Stimulated activated CD4-positive, alpha-beta T cell treated with anti-CD3 and anti-CD28 coated beads, Interleukin-12 subunit alpha, Interleukin-12 subunit beta, amount 100 ng/mL, for 48 hours (primary cell): ENCODE results near the gene BABAM2.

Source experiments
- DNase-seq, 3 donors: peaks; one replicate each; pipeline ENCODE4 v3.0.0-alpha.2; 2020; ENCODE audit warnings: low read depth in 2 of 3, low spot score in 1 of 3

Gene BABAM2

DNA sequence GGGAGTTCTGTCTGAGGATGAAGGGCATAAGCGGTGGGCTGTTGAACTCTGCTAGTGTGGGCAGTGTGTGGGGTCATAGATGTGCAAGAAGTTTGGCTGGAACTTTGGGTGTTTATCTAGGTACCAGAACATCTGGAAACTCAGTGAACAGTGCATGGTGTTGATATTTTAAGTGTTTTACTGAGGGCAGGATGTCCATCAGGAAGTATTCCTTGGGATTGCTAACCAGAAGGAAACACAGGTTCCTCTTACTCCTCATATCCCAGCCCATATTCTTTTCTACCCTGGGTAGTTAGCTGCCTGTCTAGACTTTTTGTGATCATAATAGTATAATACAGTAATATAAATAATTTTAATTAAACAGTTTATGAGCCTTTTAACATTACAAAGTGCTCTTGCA is 15.5 kb downstream of the BABAM2 start:
- DNase-seq, result no peak

DNA sequence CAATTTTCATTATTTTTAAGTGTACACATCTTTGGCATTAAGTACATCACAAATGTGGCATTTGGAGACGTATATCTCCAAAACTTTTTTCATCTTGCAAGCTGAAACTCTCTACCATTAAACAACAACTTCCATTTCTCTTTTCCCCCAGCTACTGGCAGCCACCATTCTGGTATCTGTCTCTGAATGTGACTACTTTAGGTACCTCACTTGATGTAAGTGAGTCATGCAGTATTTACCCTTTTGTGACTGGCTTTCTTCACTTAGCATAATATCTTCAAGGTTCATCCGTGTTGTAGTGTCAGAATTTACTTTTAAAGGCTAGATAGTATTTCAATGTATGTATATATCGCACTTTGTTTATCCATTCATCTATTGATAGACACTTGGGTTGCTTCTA is 17.0 kb downstream of the BABAM2 start:
- no peak for DNase-seq

DNA sequence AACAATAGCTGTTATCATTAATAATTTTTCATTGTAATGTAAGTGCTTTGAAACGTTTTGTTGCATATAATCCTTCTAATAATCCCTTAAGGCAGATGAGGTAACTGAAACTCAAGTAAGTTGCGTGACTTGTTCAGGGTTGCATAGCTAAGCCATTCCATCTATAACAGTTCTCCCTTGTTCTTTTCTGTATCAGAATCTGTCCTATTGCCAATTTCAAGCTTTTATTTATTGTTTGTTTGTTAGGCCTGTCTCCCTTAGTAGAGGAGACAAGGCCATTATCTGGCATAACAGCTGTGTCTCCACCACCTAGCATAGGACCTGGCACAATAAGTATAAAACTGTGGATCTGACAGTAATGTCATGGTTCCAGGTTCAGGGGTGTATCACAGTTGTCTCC is 19.4 kb downstream of the BABAM2 start:
- no peak for DNase-seq

GRCh38 chr2:27911458-27912210 is 21.1 kb downstream of the BABAM2 start:
- no peak for DNase-seq

DNA sequence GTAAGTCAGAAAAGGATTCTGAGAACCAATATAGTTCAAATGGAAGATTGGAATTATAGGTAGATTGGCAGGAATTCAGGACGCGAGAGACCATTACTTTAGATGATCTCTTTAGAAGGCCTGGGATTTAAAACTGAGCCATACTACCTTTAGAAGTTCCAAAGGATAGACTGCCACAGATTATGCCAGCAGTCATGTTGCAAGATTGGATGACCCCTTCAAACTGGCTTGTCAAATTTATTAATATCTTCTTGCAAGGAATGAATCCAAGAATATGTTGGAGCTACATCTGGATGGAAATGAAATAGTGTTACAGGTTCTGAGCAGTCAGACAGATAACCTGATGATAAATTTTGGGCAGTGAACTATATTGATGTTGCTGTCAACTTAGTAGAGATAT is 22.0 kb downstream of the BABAM2 start:
- no peak for DNase-seq

DNA sequence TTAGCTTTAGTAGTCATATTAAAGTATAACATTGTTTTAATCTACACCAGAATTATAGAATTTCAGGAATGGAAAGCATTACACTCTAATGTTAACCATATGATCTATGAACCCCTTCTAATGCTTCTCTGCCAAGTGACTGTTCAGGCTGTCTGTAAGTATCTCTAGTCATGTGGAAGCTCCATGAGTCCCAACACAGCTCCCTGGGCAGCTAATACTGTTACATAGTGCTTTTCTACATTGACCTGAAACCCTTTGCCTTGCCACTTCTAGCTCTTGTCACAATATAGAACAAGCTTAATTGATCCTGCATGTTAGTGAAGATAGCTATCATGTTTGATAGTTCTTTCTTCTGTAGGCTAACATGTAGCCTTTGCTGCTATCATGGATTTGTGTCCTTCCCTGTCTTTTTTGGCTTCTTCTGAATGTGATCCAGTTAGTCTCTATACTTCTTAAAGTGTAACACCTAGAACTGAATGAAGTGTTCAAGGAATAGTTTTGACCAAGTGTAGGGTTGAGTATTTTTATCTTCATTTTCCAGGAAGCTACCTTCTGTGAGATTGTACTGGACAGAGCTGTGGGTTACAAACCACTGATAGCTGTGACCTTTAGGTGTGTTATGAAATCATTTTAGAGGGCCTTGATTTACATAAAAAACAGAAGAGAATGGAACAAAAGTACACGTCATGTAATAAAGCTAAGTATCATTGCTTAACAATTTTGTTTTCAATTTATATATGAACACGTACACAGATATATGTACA is 23.7 kb downstream of the BABAM2 start:
- no peak for DNase-seq

- no peak for DNase-seq
Measured at GRCh38 chr2:27914805-27915175, 24.3 kb downstream of the BABAM2 start.

DNA sequence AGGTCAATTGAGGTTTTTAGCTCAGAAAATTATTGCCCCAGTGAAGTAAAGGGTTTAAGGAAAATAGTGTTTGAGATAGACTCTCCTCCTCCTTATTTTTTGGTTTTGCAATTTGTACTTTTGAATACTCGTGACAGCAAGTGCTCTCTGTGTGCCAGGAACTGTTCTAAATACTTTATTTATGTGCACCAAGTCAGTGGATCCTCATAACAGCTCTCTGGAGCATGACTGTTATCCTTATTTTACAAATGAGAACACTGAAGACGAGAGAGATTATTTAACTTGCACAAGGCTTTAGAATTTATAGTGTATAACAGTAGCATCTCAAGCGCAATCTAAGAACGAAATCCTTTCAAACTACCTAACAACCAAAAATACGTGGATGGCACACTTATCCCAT is 24.7 kb downstream of the BABAM2 start:
- no peak for DNase-seq

DNA sequence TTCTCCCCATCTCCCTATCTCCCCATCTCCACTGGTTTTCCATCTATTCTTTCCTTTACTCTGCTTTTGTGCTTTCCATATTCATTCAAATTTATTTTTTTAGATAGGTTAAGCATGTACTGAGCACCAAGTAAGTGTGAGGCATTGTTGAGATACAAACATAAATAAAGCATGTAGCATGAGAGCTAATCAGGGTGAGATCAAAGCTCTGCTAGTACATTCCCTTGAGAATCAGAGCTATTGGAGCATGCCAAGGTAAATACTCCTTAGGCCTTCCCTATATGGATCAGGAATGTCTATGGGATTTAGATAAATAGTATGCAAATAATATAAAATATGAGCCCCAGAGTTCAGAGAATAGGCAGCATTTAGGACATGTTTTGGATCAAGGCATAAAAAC is 25.3 kb downstream of the BABAM2 start:
- no peak for DNase-seq

- no peak for DNase-seq
Measured at GRCh38 chr2:27916293-27916995, 25.9 kb downstream of the BABAM2 start.

DNA sequence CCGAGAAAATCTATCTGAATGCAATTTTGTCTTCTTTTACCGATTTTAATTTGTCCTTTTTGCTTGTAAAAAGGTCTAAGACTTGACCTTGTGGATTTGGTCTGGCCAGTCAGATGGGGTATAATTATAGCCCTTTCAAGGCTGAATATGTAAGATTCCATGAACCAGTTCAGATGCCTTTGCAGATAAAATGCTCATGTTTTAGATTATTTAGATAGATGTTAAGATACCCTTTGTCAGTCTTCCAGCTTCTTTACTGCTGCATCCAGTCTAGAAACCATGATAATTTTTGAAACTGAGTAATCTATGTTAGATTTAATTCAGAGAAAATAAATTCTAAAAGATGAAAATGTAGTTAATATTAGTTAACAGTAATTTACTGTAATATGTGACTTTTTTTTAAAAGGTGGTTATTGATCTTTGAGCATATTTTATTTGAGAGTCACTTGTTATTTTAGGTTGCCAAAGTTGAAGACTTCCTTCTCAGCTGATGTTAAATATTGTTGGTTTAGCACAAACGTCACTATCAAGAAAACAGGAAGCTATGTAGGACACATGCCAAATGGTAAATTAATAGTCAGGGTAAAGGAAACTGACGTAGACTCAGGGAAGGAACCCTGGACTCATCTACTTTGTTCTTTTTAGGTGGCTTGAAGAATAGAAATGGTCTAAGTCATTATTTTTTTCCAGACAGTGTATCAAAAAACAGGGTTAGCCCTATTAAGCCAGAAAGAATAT is 29.8 kb downstream of the BABAM2 start:
- no peak for DNase-seq

GRCh38 chr2:27921424-27921823 is 30.9 kb downstream of the BABAM2 start:
- no peak for DNase-seq

DNA sequence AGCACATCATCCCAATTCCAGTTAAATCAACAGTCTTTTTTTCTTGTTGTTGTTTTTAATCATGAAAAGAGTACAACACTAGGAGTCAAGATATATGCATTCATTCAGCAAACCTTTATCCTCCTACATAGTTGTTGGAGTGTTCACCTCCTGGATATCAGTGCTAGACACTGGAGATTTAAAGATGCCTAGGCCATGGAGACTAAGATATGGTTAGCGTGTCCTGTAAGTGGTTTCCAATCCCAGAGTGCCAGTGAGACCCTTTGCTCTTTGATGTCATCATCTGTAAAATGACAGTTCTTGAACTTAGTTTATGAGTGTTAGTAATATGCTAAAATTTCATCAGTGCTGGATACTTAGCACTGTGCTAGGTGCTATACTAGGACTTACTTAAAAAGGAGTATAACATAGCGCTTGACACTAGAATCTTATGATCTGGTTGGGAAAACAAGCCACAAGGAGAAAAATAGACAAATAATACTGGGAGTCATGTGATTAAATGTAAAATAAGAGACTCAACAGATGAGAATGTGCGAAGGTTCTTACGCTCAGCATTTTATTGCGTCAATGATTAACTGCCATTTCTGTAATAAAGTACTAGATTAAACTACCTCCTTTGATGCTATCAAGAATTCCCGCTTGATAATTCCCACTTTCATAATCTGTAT is 31.5 kb downstream of the BABAM2 start:
- DNase-seq, result no peak

GRCh38 chr2:27922842-27923241 is 32.3 kb downstream of the BABAM2 start:
- DNase-seq, result no peak

- DNase-seq, result no peak
Measured at GRCh38 chr2:27925766-27926472, 35.4 kb downstream of the BABAM2 start.

- DNase-seq, result no peak
Measured at GRCh38 chr2:27929916-27930486, 39.5 kb downstream of the BABAM2 start.

GRCh38 chr2:27931361-27931950 is 40.9 kb downstream of the BABAM2 start:
- no peak for DNase-seq

DNA sequence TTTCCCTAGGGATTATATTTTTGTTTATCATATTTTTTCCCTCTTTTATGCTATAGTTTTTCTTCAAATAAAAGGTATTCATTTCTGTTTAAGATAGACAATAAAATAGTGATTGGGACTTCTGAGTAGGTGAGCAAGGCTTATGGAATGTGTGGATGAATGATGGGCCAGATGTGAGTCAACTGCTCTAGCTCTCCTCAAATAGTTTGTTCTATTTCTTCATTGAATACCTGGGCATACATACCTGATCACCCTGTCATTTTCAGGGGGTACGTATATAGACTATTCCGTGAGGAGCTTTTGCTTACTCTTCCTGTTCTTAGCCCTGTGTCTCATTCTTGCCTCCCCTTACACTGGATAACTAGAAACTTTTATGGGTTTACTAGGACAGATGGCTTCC is 41.9 kb downstream of the BABAM2 start:
- no peak for DNase-seq

DNA sequence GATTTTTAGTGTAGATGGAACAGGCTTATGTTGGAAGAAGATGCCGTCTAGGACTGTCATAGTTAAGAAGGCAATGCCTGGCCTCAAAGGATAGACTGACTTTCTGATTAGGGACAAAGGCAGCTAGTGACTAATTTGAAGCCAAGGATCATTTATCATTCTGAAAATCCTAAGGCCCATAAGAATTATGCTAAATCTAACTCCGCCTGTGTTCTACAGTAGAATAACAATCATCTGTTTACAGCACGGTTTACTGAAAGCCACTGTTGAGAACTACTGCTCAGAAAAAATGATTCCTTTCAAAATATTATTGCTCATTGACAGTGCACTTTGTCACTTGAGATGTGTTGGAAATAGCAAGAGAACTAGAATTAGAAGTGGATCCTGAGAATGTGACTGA is 44.5 kb downstream of the BABAM2 start:
- no peak for DNase-seq
